Panc1 (cell line): ENCODE measurements around the gene NPR2. TPM values are rescaled to one million over a fixed set of nuclear protein-coding genes. Genes with fewer than 3 reads are reported as not detected.

ENCODE experiments used
- ATAC-seq: fragments of 200-7000 bp; cut with Tn5 transposase; 2 replicates; pipeline ENCODE4 v1.9.1; 2020; ENCODE audit warnings: mild to moderate bottlenecking, moderate library complexity
- BruUV-seq: library from RNA; stranded (reverse); fragments of 400-500 nt; replicated peaks from 2 replicates; lab custom pipeline; 2021; lab: Mats Ljungman, UMichigan
- CTCF ChIA-PET: fragments of 300-600 bp; sonication (Branson Sonifier 250); formaldehyde crosslinking; loops from one replicate; lab custom pipeline; 2022; ENCODE audit warnings: antibody characterized with exemption; lab: Charles Lee
- POLR2A ChIA-PET: fragments of 300-600 bp; sonication (Branson Sonifier 250); formaldehyde crosslinking; loops from one replicate; lab custom pipeline; 2022; ENCODE audit warnings: antibody characterized with exemption; lab: Charles Lee
- DNase-seq: peaks from one replicate; pipeline ENCODE4 v3.0.0-alpha.2; 2010; ENCODE audit warnings: low read depth, low spot score
- H3K27ac ChIP-seq: 2 replicates; pipeline ENCODE4 v1.5.1; 2011; ENCODE audit warnings: mild to moderate bottlenecking, low read length, inconsistent platforms
- H3K27me3 ChIP-seq: fragments of 200-500 bp; sonication (Bioruptor generic); 2 replicates; pipeline ENCODE4 v1.6.0; 2014; ENCODE audit warnings: low read length, inconsistent platforms; ENCODE audit not compliant: control insufficient read depth, insufficient read depth
- H3K36me3 ChIP-seq: fragments of 200-500 bp; sonication (Bioruptor generic); 2 replicates; pipeline ENCODE4 v1.5.1; 2014; ENCODE audit warnings: inconsistent platforms, mild to moderate bottlenecking, low read length, moderate library complexity; ENCODE audit not compliant: control insufficient read depth, insufficient read depth
- H3K4me1 ChIP-seq: 2 replicates; pipeline ENCODE4 v1.5.1; 2011; ENCODE audit warnings: inconsistent platforms, mild to moderate bottlenecking, low read length, moderate library complexity; ENCODE audit not compliant: control insufficient read depth, insufficient read depth
- H3K4me3 ChIP-seq, 2 experiments: 2 replicates each; pipeline ENCODE4 v1.5.1; 2011 to 2012; ENCODE audit warnings: low read depth in 2 of 2, low read length in 2 of 2, mild to moderate bottlenecking in 2 of 2, inconsistent platforms in 1 of 2, moderate library complexity in 1 of 2
- H3K9me3 ChIP-seq: fragments of 200-500 bp; sonication (Bioruptor generic); 2 replicates; pipeline ENCODE4 v1.5.1; 2014; ENCODE audit warnings: low read depth, mild to moderate bottlenecking, inconsistent platforms, low read length, moderate library complexity; ENCODE audit not compliant: control insufficient read depth, insufficient read depth
- CTCF ChIP-seq: fragments of 450-650 bp; IDR thresholded peaks from 2 replicates; pipeline ENCODE4 v1.5.1; 2017; ENCODE audit warnings: mild to moderate bottlenecking
- POLR2AphosphoS5 ChIP-seq: IDR thresholded peaks from 2 replicates; pipeline ENCODE4 v1.6.1; 2012; ENCODE audit warnings: mild to moderate bottlenecking, low read depth, low read length, moderate library complexity
- REST ChIP-seq, 2 experiments: IDR thresholded peaks; 2 replicates each; pipeline ENCODE4 v1.6.1; 2011 to 2012; ENCODE audit warnings: low read depth in 2 of 2, control low read depth in 1 of 2, low read length in 1 of 2, mild to moderate bottlenecking in 1 of 2, moderate library complexity in 1 of 2; ENCODE audit not compliant: insufficient read depth in 1 of 2
- SIN3A ChIP-seq: IDR thresholded peaks from 2 replicates; pipeline ENCODE4 v1.6.1; 2012; ENCODE audit warnings: low read depth, mild to moderate bottlenecking, low read length, moderate library complexity, borderline replicate concordance; ENCODE audit not compliant: insufficient read depth
- TCF7L2 ChIP-seq: IDR thresholded peaks from 2 replicates; pipeline ENCODE4 v1.6.1; 2011; ENCODE audit warnings: mild to moderate bottlenecking, low read depth, low read length, inconsistent platforms
- in situ Hi-C: cut with HindIII; loops from 2 replicates; pipeline ENCODE4 v1.10.0; 2016; ENCODE audit warnings: low sequenced_read_pairs, low pct_unique_long_range_greater_than_20kb
- intact Hi-C: fragments of 100-400 bp; cut with micrococcal nuclease; formaldehyde crosslinking; loops from one replicate; pipeline ENCODE4 v1.10.0; 2022; ENCODE audit not compliant: unreplicated experiment
- total RNA-seq: library from RNA; stranded (reverse); gene quantifications from one replicate; pipeline ENCODE4 v1.2.1, GENCODE V29; 2021; ENCODE audit not compliant: unreplicated experiment

The NPR2 gene
- total RNA-seq, 1 experiment from 2014 or later = 12.2 TPM

GRCh38 chr9:35771534-35771933 is 19.9 kb upstream of the NPR2 start:
- POLR2A ChIA-PET = no interaction called here
- no peaks in the 10 kb centered on the region for H3K27me3 ChIP-seq
- no peak for TF ChIP-seq REST (IDR thresholded peaks at IDR 0.05; ENCODE audit: insufficient read depth in 1 of 2, low read depth in 2 of 2, low read length in 1 of 2)
- TF ChIP-seq CTCF = no peak
- no peak for TF ChIP-seq POLR2AphosphoS5
- no peak for TF ChIP-seq TCF7L2
- no peak for TF ChIP-seq SIN3A
- CTCF ChIA-PET = interaction anchor here (0.8 kb wide), 1 partner anchor 15 kb away, joined by 3 read pairs; no protein-coding TSS in a partner anchor
- no peak for ATAC-seq
- H3K4me3 ChIP-seq = no peak overlapping the region
- DNase-seq = no peak
- H3K4me1 ChIP-seq = peaks cover 8% of the 10 kb centered on the region
- no peaks in the 10 kb centered on the region for H3K36me3 ChIP-seq
- intact Hi-C loops = no loop called here
- no peaks in the 10 kb centered on the region for H3K9me3 ChIP-seq
- no TSS peak for BruUV-seq
- H3K27ac ChIP-seq = no peak overlapping the region
- in situ Hi-C loops = no loop called here

- no peaks in the 10 kb centered on the region for H3K36me3 ChIP-seq
- POLR2A ChIA-PET = no interaction called here
- H3K9me3 ChIP-seq = no peaks in the 10 kb centered on the region
- in situ Hi-C loops = no loop called here
- DNase-seq (no peak), ATAC-seq (no peak)
- H3K27me3 ChIP-seq = no peaks in the 10 kb centered on the region
- H3K4me3 ChIP-seq = no peak overlapping the region
- CTCF ChIA-PET = no interaction called here
- TF ChIP-seq REST (IDR thresholded peaks at IDR 0.05; ENCODE audit: insufficient read depth in 1 of 2, low read depth in 2 of 2, low read length in 1 of 2) (no peak), CTCF (no peak), POLR2AphosphoS5 (no peak), SIN3A (no peak), TCF7L2 (no peak)
- no peak overlapping the region for H3K27ac ChIP-seq
- peaks cover 8% of the 10 kb centered on the region for H3K4me1 ChIP-seq
- no TSS peak for BruUV-seq
- intact Hi-C loops = no loop called here
Observed at GRCh38 chr9:35771943-35772342, 19.4 kb upstream of the NPR2 start.
